ENCODE results near the gene SLC9A9. TPM values are rescaled to one million over a fixed set of nuclear protein-coding genes. Genes with fewer than 3 reads are reported as not detected.

SLC9A9 gene
- total and polyA plus RNA-seq, 2 donors from 2014 or later: 3.7 to 16.5 TPM

- Histone ChIP-seq H3K27ac (ENCODE audit: low read depth in 2 of 2, low read length in 2 of 2) (no peak overlapping the region), H3K36me3 (ENCODE audit: control insufficient read depth in 2 of 3, insufficient read depth in 3 of 3, low read length in 3 of 3) (no peaks in the 10 kb centered on the region), H3K4me3 (ENCODE audit: low read length in 3 of 3) (no peak overlapping the region), H3K4me1 (ENCODE audit: control insufficient read depth in 2 of 3, insufficient read depth in 2 of 3, low read depth in 1 of 3, low read length in 3 of 3) (peaks cover 0 to 4% (median 0%) of the 10 kb centered on the region in 3 donors), H3K27me3 (ENCODE audit: control insufficient read depth, insufficient read depth, low read length) (no peaks in the 10 kb centered on the region), H3K9ac (ENCODE audit: low read length in 3 of 3) (no peak overlapping the region), H3K9me3 (ENCODE audit: control insufficient read depth in 2 of 3, insufficient read depth in 1 of 3, low read length in 3 of 3) (no peaks in the 10 kb centered on the region)
- TF ChIP-seq CTCF (IDR thresholded peaks at IDR 0.05; ENCODE audit: borderline replicate concordance, extremely low read depth, insufficient read depth): peak; percentile 88
- intact Hi-C loops (cut with DNase I): no loop called here
- FAIRE-seq (no peak), DNase-seq (peak; percentile 66 to 91 (median 78))
Measured at GRCh38 chr3:143674100-143674968, 173.9 kb downstream of the SLC9A9 start.

- no peak overlapping the region for H3K4me3 ChIP-seq (ENCODE audit: low read length in 3 of 3)
- no peaks in the 10 kb centered on the region for H3K36me3 ChIP-seq (ENCODE audit: control insufficient read depth in 2 of 3, insufficient read depth in 3 of 3, low read length in 3 of 3)
- peaks cover 0 to 4% (median 0%) of the 10 kb centered on the region in 3 donors for H3K4me1 ChIP-seq (ENCODE audit: control insufficient read depth in 2 of 3, insufficient read depth in 2 of 3, low read depth in 1 of 3, low read length in 3 of 3)
- DNase-seq (no peak), FAIRE-seq (no peak)
- TF ChIP-seq CTCF (IDR thresholded peaks at IDR 0.05; ENCODE audit: borderline replicate concordance, extremely low read depth, insufficient read depth): no peak
- no peak overlapping the region for H3K9ac ChIP-seq (ENCODE audit: low read length in 3 of 3)
- H3K27me3 ChIP-seq (ENCODE audit: control insufficient read depth, insufficient read depth, low read length): no peaks in the 10 kb centered on the region
- intact Hi-C loops (cut with DNase I): no loop called here
- H3K27ac ChIP-seq (ENCODE audit: low read depth in 2 of 2, low read length in 2 of 2): no peak overlapping the region
- H3K9me3 ChIP-seq (ENCODE audit: control insufficient read depth in 2 of 3, insufficient read depth in 1 of 3, low read length in 3 of 3): no peaks in the 10 kb centered on the region
Measured at GRCh38 chr3:143672396-143673165, 175.7 kb downstream of the SLC9A9 start.

- FAIRE-seq: no peak
- H3K27ac ChIP-seq (ENCODE audit: low read depth in 2 of 2, low read length in 2 of 2): no peak overlapping the region
- no peak overlapping the region for H3K9ac ChIP-seq (ENCODE audit: low read length in 3 of 3)
- TF ChIP-seq CTCF (IDR thresholded peaks at IDR 0.05; ENCODE audit: borderline replicate concordance, extremely low read depth, insufficient read depth): no peak
- no peaks in the 10 kb centered on the region for H3K27me3 ChIP-seq (ENCODE audit: control insufficient read depth, insufficient read depth, low read length)
- no peak overlapping the region for H3K4me3 ChIP-seq (ENCODE audit: low read length in 3 of 3)
- no peak for DNase-seq
- H3K36me3 ChIP-seq (ENCODE audit: control insufficient read depth in 2 of 3, insufficient read depth in 3 of 3, low read length in 3 of 3): no peaks in the 10 kb centered on the region
- no peaks in the 10 kb centered on the region for H3K4me1 ChIP-seq (ENCODE audit: control insufficient read depth in 2 of 3, insufficient read depth in 2 of 3, low read depth in 1 of 3, low read length in 3 of 3)
- H3K9me3 ChIP-seq (ENCODE audit: control insufficient read depth in 2 of 3, insufficient read depth in 1 of 3, low read length in 3 of 3): no peaks in the 10 kb centered on the region
- intact Hi-C loops (cut with DNase I): no loop called here
Measured at GRCh38 chr3:143671626-143672025, 176.6 kb downstream of the SLC9A9 start.
